Measurements from ENCODE around the gene KNTC1. TPM values are rescaled to one million over a fixed set of nuclear protein-coding genes. Genes with fewer than 3 reads are reported as not detected.

The KNTC1 gene
- total RNA-seq, 1 experiment from 2014 or later, result 71.3 TPM

GRCh38 chr12:122500685-122501488 is 26.2 kb upstream of the KNTC1 start, which contains the start of gene ZCCHC8:
ZCCHC8 (minus strand) TSS chr12:122500932; CDS start chr12:122500840, 92 bp downstream.
- no peaks in the 10 kb centered on the region; the same call in 1 of the 2 replicates for H3K27me3 Mint-ChIP-seq (ENCODE audit: low read depth)
- H3K27me3 ChIP-seq (ENCODE audit: insufficient read depth, low read length), result no peaks in the 10 kb centered on the region
- H3K79me2 ChIP-seq (ENCODE audit: insufficient read depth, low read length), result no peaks in the 10 kb centered on the region; the same call in 1 of the 2 replicates
- H4K5ac ChIP-seq (ENCODE audit: insufficient read length, low read depth, low read length), result peak within 1 kb of the TSS; percentile 45
- peak within 1 kb of the TSS; percentile 16 for H2BK5ac ChIP-seq (ENCODE audit: insufficient read length, low read length)
- H4K8ac ChIP-seq (replicated peaks; ENCODE audit: insufficient read length, low read depth, low read length), result peak within 1 kb of the TSS; percentile 63
- no peak within 1 kb of the TSS for H2BK120ac ChIP-seq (ENCODE audit: low read depth, low read length, poor library complexity, severe bottlenecking)
- H2BK15ac ChIP-seq (ENCODE audit: low read depth, low read length), result no peak within 1 kb of the TSS
- no peaks in the 10 kb centered on the region for H3K9me3 ChIP-seq (ENCODE audit: control insufficient read depth, low read depth, low read length)
- H4K20me1 ChIP-seq (ENCODE audit: control insufficient read depth, insufficient read depth, insufficient read length), result no peaks in the 10 kb centered on the region
- peak within 1 kb of the TSS; percentile 97 to 98 for H3K4me3 Mint-ChIP-seq
- H3K23ac ChIP-seq (ENCODE audit: insufficient read length, low read depth, low read length), result no peak within 1 kb of the TSS
- peak within 1 kb of the TSS; percentile 99 to 100 (median 100) for H3K27ac Mint-ChIP-seq
- H3K4me1 ChIP-seq (ENCODE audit: insufficient read depth, low read length), result no peaks in the 10 kb centered on the region
- H2AK5ac ChIP-seq (ENCODE audit: insufficient read length, low read length), result no peak within 1 kb of the TSS
- no peak within 1 kb of the TSS for H2AFZ ChIP-seq (ENCODE audit: low read length)
- no peak within 1 kb of the TSS for H4K91ac ChIP-seq (ENCODE audit: insufficient read length, low read depth, low read length)
- no peak within 1 kb of the TSS for H3T11ph ChIP-seq (ENCODE audit: low read length)
- TF ChIP-seq CTCF (conservative IDR thresholded peaks at IDR 0.05), result peak; percentile 36; the same call in 1 of the 3 replicates
- H3K4me1 Mint-ChIP-seq, result peaks cover 12 to 15% of the 10 kb centered on the region in 2 experiments
- no peaks in the 10 kb centered on the region for H3K23me2 ChIP-seq (ENCODE audit: insufficient read length, low read depth, low read length, poor library complexity, severe bottlenecking)
- H3K9ac ChIP-seq (ENCODE audit: extremely low read depth, insufficient read length, low read length), result peak within 1 kb of the TSS; percentile 89
- H3K4me2 ChIP-seq (ENCODE audit: insufficient read depth, insufficient read length, low read length), result peak within 1 kb of the TSS; percentile 83
- H2BK12ac ChIP-seq (ENCODE audit: insufficient read length, low read depth, low read length), result no peak within 1 kb of the TSS
- peak within 1 kb of the TSS; percentile 53 for H3K27ac ChIP-seq (ENCODE audit: insufficient read length, low read depth, low read length)
- H3K14ac ChIP-seq (ENCODE audit: insufficient read depth, low read length), result peak within 1 kb of the TSS; percentile 90
- H3K18ac ChIP-seq (ENCODE audit: insufficient read length, low read depth, low read length), result peak within 1 kb of the TSS; percentile 80
- no peak within 1 kb of the TSS for H3K56ac ChIP-seq (ENCODE audit: insufficient read length, low read depth, low read length)
- H2BK20ac ChIP-seq (ENCODE audit: low read depth, low read length, poor library complexity, severe bottlenecking), result no peak within 1 kb of the TSS
- H3K9me3 Mint-ChIP-seq, result no peaks in the 10 kb centered on the region; a peak in 1 of 5 replicates
- WGBS (ENCODE audit: extremely low coverage, insufficient read length, low lambda C conversion rate), result no CpG with 5 or more reads among the region's 52 CpGs
- peaks cover 19 to 42% (median 35%) of the 10 kb centered on the region in 3 experiments for H3K36me3 Mint-ChIP-seq (ENCODE audit: insufficient read depth in 1 of 3, low read depth in 3 of 3)
- no peaks in the 10 kb centered on the region for H3K79me1 ChIP-seq (ENCODE audit: insufficient read depth, low read depth, low read length, poor library complexity, severe bottlenecking)
- no peak within 1 kb of the TSS; the same call in 1 of the 2 replicates for H3K4ac ChIP-seq (ENCODE audit: low read depth, low read length)
- peak; percentile 100 for DNase-seq

Measured in H9 (cell line).